GM12875 (cell line): ENCODE measurements around the gene CPNE6.

Experiments
- H3K4me3 ChIP-seq: one replicate; pipeline ENCODE4 v1.5.1; 2011; ENCODE audit warnings: low read depth, low read length, control low read depth
- TF ChIP-seq, protein P1 (sequence below): IDR thresholded peaks from 2 replicates; pipeline ENCODE4 v1.5.1; 2011; ENCODE audit warnings: low read depth, mild to moderate bottlenecking, control low read depth, inconsistent platforms, low read length, moderate library complexity, borderline replicate concordance; ENCODE audit not compliant: insufficient read depth

Gene CPNE6

DNA sequence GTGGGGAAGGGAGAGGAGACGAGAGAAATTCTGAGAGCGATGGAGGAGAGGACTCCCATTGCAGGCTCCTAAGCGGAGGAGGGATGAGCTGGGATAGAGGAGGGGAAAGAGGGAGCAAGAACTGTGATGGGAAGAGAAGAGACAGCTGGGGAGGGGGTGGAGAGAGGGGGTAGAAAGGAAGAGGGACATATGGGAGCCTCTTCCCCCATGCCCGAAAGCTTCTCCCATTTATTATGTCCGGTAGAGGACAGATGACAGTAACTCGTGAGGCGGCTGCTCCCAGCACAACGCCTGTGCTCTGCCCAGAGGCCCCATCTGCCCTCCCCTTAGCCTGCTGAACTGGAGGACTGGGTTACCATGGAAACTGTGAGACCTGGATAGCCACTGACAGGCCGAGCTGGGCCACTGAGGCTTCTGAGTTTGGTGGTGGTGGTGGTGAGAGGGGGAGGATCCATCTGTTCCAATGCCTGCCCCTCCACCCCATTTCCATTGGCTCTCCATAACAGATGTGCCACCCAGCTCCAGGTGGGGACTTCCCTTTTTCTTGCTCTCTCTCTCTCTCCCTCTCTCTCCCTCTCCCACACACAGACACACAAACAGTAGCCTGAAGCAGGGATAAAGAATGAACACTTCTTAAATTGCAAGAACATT, 8.3 kb downstream of the CPNE6 start:
- H3K4me3 ChIP-seq, result no peak overlapping the region
- TF ChIP-seq, protein P1, sequence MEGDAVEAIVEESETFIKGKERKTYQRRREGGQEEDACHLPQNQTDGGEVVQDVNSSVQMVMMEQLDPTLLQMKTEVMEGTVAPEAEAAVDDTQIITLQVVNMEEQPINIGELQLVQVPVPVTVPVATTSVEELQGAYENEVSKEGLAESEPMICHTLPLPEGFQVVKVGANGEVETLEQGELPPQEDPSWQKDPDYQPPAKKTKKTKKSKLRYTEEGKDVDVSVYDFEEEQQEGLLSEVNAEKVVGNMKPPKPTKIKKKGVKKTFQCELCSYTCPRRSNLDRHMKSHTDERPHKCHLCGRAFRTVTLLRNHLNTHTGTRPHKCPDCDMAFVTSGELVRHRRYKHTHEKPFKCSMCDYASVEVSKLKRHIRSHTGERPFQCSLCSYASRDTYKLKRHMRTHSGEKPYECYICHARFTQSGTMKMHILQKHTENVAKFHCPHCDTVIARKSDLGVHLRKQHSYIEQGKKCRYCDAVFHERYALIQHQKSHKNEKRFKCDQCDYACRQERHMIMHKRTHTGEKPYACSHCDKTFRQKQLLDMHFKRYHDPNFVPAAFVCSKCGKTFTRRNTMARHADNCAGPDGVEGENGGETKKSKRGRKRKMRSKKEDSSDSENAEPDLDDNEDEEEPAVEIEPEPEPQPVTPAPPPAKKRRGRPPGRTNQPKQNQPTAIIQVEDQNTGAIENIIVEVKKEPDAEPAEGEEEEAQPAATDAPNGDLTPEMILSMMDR, result no peak

- TF ChIP-seq, protein P1, result no peak
- H3K4me3 ChIP-seq, result no peak overlapping the region
These were observed 8.8 kb downstream of the CPNE6 start for GRCh38 chr14:24080142-24080530.

DNA sequence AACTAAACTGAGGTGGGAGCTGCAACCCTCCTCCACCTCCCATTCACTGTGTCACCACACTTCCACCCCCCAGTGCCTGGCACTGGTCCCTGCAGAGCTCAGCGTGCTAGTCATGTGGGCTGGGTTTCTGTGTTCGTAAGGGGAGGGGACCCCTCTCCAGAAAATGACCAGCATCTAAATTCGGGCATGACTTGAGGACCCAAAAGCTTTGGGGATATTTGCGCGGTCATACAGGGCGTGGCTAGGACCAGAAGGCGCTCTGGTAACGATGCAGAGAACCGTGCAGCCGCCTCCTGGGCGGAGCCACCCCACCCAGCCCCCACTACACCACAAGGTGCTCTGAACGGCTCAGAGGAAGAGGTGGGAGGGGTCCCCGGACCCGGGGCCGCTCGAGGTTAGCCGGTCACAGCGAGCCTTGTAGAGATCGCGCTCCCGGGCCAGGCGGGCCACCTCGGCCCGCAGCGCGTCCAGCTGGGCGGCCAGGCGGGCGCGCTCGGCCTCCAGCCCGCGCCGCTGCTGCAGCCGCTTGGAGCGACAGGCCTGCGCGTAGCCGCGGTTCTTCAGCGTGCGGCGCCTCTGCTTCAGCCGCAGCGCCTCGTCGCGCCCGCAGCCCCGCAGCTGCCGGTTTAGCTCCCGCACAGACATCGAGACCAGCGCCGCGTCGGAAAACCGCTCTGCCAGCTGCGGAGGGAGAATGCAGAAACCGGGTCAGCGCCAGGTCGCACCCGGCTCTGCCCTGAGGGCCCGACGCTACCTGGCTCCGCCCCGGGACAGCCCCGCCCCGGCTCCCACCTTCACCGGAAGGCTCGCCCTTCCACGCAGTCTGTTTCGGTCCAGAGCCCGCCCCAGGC, 9.8 kb downstream of the CPNE6 start:
- H3K4me3 ChIP-seq, result peak overlapping the region; percentile 58
- TF ChIP-seq, protein P1, result no peak

- peak overlapping the region; percentile 58 for H3K4me3 ChIP-seq
- TF ChIP-seq, protein P1, result no peak
These were observed 10.4 kb downstream of the CPNE6 start for GRCh38 chr14:24081739-24082211.

DNA sequence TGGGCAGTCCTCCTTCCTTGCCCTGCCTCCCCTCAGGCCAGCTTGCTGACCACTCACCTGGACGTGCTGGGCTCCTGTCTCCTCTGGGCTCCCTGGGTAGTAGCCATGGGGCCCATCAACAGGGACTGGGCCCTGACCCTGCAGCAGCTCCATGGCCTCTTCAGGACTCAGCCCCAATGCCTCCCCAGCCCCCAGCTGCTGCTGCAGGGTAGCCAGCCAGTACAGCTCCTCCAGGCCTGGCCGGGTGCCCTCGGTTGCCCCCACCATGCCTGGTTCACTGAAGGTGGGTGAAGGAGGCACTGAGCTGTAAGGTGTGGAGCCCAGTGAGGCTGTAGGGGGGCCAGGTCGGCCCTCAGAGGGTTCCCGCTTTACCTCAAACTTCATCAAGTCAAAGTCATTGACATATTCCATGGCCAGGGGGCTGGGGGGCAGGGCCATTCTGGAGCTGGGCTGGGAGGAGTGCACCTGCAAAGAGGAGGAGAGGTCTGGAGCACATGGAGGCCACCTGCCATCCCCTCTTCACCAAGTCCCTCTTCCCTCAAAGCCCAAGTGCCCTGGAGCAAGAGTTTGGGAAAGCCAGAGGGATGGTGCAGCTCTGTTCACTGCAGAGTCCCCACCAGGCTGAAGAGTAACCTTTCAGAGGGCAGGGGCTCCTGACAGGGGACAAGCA, 11.2 kb downstream of the CPNE6 start:
- H3K4me3 ChIP-seq, result no peak overlapping the region
- TF ChIP-seq, protein P1, result no peak

DNA sequence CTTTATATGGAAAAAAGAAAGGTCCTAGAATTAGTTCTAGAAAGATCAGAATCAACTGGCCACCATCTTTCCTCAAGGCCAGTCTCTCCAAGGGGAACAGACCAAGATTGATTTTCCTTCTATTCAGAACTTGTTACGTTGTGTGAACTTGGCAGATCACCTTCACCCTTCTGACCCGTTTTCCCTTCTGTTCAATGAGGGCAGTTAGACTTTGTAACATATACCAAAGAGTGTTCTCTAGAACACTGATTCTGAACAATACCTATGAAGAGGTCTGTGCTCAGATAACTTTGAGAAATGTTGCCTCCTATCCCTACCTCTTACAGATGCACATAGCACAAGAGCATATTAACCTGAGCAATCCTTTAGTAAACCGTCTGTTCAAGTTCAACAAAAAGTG, 12.1 kb downstream of the CPNE6 start:
- H3K4me3 ChIP-seq, result no peak overlapping the region
- TF ChIP-seq, protein P1, result no peak
